ENCODE measurements around the gene EMID1.

- no peak for TF ChIP-seq CTCF (IDR thresholded peaks at IDR 0.05)
- TF ChIP-seq POLR2AphosphoS5 (IDR thresholded peaks at IDR 0.05) = no peak
- TF ChIP-seq POLR2A (IDR thresholded peaks at IDR 0.05) = no peak
These were observed 1.5 kb downstream of the EMID1 start for GRCh38 chr22:29207243-29207550.
